ENCODE measurements around the gene VWF. TPM values are rescaled to one million over a fixed set of nuclear protein-coding genes. Genes with fewer than 3 reads are reported as not detected.
A peak's percentile ranks its signal among the peaks of the same experiment; 100 is the strongest.

VWF gene
- total and polyA plus RNA-seq, 2 experiments from 2014 or later, result 0.42 to 0.56 TPM

DNA sequence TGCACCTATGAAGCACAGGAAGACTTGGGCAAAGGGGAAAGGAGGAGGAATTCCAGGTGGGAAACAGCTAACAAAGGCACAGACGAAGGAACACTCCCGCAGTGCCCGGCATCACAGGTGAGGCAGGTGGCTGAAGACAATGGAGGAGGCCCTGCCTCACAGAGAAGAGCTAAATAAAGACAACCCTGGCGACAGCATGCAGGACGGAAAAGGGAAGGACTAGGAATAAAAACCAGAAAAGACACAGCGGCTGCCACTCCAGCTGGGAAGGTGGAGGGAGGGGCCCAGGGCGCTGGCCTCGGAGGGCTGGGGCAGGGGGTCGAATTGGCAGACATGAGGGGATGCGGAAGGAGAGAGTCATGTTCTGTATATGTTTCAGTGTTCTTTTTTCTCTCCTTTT lies 136.4 kb downstream of the VWF start:
- H3K4me3 ChIP-seq, result no peak overlapping the region
- no peaks in the 10 kb centered on the region for H3K27me3 ChIP-seq (ENCODE audit: insufficient read depth)
- DNase-seq (ENCODE audit: low spot score) (peak; percentile 52), ATAC-seq (peak; percentile 57)
- H3K36me3 Mint-ChIP-seq (ENCODE audit: low read depth), result no peaks in the 10 kb centered on the region
- peaks cover 4% of the 10 kb centered on the region for H3K27me3 Mint-ChIP-seq (ENCODE audit: insufficient read depth, low read depth, poor library complexity)
- TF ChIP-seq EZH2phosphoT487 (IDR thresholded peaks at IDR 0.05; ENCODE audit: unreplicated experiment) (no peak), NANOG (IDR thresholded peaks at IDR 0.05; ENCODE audit: borderline replicate concordance) (no peak), ZNF114 (CRISPR knock-in tag; IDR thresholded peaks at IDR 0.05) (no peak), EZH2 (IDR thresholded peaks at IDR 0.05; ENCODE audit: low read depth, unreplicated experiment) (no peak), CREB1 (CRISPR knock-in tag; IDR thresholded peaks at IDR 0.05; ENCODE audit: low read depth) (no peak), POLR2AphosphoS5 (IDR thresholded peaks at IDR 0.05; ENCODE audit: low read depth) (no peak), JUNB (IDR thresholded peaks at IDR 0.05; ENCODE audit: unreplicated experiment) (no peak), STAT1 (IDR thresholded peaks at IDR 0.05; ENCODE audit: unreplicated experiment) (no peak), ZNF331 (CRISPR knock-in tag; IDR thresholded peaks at IDR 0.05; ENCODE audit: low read depth) (no peak)
- TF ChIP-seq, protein P1, sequence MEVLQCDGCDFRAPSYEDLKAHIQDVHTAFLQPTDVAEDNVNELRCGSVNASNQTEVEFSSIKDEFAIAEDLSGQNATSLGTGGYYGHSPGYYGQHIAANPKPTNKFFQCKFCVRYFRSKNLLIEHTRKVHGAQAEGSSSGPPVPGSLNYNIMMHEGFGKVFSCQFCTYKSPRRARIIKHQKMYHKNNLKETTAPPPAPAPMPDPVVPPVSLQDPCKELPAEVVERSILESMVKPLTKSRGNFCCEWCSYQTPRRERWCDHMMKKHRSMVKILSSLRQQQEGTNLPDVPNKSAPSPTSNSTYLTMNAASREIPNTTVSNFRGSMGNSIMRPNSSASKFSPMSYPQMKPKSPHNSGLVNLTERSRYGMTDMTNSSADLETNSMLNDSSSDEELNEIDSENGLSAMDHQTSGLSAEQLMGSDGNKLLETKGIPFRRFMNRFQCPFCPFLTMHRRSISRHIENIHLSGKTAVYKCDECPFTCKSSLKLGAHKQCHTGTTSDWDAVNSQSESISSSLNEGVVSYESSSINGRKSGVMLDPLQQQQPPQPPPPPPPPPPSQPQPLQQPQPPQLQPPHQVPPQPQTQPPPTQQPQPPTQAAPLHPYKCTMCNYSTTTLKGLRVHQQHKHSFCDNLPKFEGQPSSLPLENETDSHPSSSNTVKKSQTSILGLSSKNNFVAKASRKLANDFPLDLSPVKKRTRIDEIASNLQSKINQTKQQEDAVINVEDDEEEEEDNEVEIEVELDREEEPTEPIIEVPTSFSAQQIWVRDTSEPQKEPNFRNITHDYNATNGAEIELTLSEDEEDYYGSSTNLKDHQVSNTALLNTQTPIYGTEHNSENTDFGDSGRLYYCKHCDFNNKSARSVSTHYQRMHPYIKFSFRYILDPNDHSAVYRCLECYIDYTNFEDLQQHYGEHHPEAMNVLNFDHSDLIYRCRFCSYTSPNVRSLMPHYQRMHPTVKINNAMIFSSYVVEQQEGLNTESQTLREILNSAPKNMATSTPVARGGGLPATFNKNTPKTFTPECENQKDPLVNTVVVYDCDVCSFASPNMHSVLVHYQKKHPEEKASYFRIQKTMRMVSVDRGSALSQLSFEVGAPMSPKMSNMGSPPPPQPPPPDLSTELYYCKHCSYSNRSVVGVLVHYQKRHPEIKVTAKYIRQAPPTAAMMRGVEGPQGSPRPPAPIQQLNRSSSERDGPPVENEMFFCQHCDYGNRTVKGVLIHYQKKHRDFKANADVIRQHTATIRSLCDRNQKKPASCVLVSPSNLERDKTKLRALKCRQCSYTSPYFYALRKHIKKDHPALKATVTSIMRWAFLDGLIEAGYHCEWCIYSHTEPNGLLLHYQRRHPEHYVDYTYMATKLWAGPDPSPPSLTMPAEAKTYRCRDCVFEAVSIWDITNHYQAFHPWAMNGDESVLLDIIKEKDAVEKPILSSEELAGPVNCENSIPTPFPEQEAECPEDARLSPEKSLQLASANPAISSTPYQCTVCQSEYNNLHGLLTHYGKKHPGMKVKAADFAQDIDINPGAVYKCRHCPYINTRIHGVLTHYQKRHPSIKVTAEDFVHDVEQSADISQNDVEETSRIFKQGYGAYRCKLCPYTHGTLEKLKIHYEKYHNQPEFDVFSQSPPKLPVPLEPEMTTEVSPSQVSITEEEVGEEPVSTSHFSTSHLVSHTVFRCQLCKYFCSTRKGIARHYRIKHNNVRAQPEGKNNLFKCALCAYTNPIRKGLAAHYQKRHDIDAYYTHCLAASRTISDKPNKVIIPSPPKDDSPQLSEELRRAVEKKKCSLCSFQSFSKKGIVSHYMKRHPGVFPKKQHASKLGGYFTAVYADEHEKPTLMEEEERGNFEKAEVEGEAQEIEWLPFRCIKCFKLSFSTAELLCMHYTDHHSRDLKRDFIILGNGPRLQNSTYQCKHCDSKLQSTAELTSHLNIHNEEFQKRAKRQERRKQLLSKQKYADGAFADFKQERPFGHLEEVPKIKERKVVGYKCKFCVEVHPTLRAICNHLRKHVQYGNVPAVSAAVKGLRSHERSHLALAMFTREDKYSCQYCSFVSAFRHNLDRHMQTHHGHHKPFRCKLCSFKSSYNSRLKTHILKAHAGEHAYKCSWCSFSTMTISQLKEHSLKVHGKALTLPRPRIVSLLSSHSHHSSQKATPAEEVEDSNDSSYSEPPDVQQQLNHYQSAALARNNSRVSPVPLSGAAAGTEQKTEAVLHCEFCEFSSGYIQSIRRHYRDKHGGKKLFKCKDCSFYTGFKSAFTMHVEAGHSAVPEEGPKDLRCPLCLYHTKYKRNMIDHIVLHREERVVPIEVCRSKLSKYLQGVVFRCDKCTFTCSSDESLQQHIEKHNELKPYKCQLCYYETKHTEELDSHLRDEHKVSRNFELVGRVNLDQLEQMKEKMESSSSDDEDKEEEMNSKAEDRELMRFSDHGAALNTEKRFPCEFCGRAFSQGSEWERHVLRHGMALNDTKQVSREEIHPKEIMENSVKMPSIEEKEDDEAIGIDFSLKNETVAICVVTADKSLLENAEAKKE (CRISPR knock-in tag; IDR thresholded peaks at IDR 0.05), result no peak
- TF ChIP-seq, protein P2, sequence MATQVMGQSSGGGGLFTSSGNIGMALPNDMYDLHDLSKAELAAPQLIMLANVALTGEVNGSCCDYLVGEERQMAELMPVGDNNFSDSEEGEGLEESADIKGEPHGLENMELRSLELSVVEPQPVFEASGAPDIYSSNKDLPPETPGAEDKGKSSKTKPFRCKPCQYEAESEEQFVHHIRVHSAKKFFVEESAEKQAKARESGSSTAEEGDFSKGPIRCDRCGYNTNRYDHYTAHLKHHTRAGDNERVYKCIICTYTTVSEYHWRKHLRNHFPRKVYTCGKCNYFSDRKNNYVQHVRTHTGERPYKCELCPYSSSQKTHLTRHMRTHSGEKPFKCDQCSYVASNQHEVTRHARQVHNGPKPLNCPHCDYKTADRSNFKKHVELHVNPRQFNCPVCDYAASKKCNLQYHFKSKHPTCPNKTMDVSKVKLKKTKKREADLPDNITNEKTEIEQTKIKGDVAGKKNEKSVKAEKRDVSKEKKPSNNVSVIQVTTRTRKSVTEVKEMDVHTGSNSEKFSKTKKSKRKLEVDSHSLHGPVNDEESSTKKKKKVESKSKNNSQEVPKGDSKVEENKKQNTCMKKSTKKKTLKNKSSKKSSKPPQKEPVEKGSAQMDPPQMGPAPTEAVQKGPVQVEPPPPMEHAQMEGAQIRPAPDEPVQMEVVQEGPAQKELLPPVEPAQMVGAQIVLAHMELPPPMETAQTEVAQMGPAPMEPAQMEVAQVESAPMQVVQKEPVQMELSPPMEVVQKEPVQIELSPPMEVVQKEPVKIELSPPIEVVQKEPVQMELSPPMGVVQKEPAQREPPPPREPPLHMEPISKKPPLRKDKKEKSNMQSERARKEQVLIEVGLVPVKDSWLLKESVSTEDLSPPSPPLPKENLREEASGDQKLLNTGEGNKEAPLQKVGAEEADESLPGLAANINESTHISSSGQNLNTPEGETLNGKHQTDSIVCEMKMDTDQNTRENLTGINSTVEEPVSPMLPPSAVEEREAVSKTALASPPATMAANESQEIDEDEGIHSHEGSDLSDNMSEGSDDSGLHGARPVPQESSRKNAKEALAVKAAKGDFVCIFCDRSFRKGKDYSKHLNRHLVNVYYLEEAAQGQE (IDR thresholded peaks at IDR 0.05; ENCODE audit: unreplicated experiment), result no peak
- TF ChIP-seq, protein P3, sequence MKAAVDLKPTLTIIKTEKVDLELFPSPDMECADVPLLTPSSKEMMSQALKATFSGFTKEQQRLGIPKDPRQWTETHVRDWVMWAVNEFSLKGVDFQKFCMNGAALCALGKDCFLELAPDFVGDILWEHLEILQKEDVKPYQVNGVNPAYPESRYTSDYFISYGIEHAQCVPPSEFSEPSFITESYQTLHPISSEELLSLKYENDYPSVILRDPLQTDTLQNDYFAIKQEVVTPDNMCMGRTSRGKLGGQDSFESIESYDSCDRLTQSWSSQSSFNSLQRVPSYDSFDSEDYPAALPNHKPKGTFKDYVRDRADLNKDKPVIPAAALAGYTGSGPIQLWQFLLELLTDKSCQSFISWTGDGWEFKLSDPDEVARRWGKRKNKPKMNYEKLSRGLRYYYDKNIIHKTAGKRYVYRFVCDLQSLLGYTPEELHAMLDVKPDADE (IDR thresholded peaks at IDR 0.05), result no peak
- TF ChIP-seq, protein P4, sequence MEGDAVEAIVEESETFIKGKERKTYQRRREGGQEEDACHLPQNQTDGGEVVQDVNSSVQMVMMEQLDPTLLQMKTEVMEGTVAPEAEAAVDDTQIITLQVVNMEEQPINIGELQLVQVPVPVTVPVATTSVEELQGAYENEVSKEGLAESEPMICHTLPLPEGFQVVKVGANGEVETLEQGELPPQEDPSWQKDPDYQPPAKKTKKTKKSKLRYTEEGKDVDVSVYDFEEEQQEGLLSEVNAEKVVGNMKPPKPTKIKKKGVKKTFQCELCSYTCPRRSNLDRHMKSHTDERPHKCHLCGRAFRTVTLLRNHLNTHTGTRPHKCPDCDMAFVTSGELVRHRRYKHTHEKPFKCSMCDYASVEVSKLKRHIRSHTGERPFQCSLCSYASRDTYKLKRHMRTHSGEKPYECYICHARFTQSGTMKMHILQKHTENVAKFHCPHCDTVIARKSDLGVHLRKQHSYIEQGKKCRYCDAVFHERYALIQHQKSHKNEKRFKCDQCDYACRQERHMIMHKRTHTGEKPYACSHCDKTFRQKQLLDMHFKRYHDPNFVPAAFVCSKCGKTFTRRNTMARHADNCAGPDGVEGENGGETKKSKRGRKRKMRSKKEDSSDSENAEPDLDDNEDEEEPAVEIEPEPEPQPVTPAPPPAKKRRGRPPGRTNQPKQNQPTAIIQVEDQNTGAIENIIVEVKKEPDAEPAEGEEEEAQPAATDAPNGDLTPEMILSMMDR (conservative IDR thresholded peaks at IDR 0.05; ENCODE audit: low read depth in 2 of 2), result no peak
- peak overlapping the region; percentile 97 for H2AFZ ChIP-seq
- peaks cover 15% of the 10 kb centered on the region for H3K4me1 ChIP-seq (ENCODE audit: insufficient read depth)
- H3K4me1 Mint-ChIP-seq, result peaks cover 28% of the 10 kb centered on the region
- H3K9me3 Mint-ChIP-seq, result no peaks in the 10 kb centered on the region
- H3F3A ChIP-seq (replicated peaks; ENCODE audit: low read depth), result no peaks in the 10 kb centered on the region
- peak overlapping the region; percentile 41; the same call in 2 of the 3 replicates for H3K4me3 Mint-ChIP-seq
- peak overlapping the region; percentile 86 for H3K27ac Mint-ChIP-seq
- peak overlapping the region; percentile 31; the same call in 1 of the 2 replicates for H3K4me2 ChIP-seq
- H3K27ac ChIP-seq (ENCODE audit: low read depth), result no peak overlapping the region
- H3K9me2 ChIP-seq (ENCODE audit: insufficient read depth), result no peaks in the 10 kb centered on the region
- H4K20me1 ChIP-seq (replicated peaks; ENCODE audit: insufficient read depth), result 0 out of 2 replicates have a peak, but pooled peaks cover 3% of the 10 kb centered on the region
- no peaks in the 10 kb centered on the region for H3K36me3 ChIP-seq (ENCODE audit: insufficient read depth)
- H3K79me2 ChIP-seq (replicated peaks; ENCODE audit: insufficient read depth), result no peaks in the 10 kb centered on the region
